HepG2 (cell line): ENCODE data around the gene PFDN2. TPM values are rescaled to one million over a fixed set of nuclear protein-coding genes. Genes with fewer than 3 reads are reported as not detected.

Experiments
- ATAC-seq: fragments of 200-7000 bp; cut with Tn5 transposase; 3 replicates; pipeline ENCODE4 v1.9.1; 2020; ENCODE audit warnings: mild to moderate bottlenecking, moderate library complexity
- BruUV-seq: library from RNA; stranded (reverse); fragments of 400-500 nt; replicated peaks from 2 replicates; lab custom pipeline; 2021; lab: Mats Ljungman, UMichigan
- CTCF ChIA-PET: fragments of 300-600 bp; formaldehyde crosslinking; extraction: SDS; loops from one replicate; lab custom pipeline; 2021; ENCODE audit warnings: low total read pairs, inconsistent platforms, low intra/inter-chr PET ratio; lab: Yijun Ruan, JAX
- POLR2A ChIA-PET: fragments of 350-600 bp; sonication (Branson Sonifier 250); formaldehyde crosslinking; loops from one replicate; lab custom pipeline; 2020; ENCODE audit warnings: antibody characterized with exemption, inconsistent platforms; lab: Yijun Ruan, JAX
- DNase-seq: peaks from one replicate; pipeline ENCODE4 v3.0.0-alpha.2; 2015; ENCODE audit warnings: low spot score
- FAIRE-seq: peaks from 3 replicates; lab custom pipeline; 2011; peaks lifted over from hg19 to GRCh38; lab: Jason Lieb, UNC
- H2AFZ ChIP-seq: one replicate; pipeline ENCODE4 v1.6.1; 2011; ENCODE audit warnings: low read length, inconsistent platforms
- H3K27ac ChIP-seq: fragments of 300-600 bp; 3 replicates; pipeline ENCODE4 v1.8.0; 2011; ENCODE audit warnings: mixed run types, mild to moderate bottlenecking, mixed read lengths, low read length, inconsistent platforms; ENCODE audit not compliant: insufficient read depth; ENCODE audit errors: extremely low read length
- H3K27me3 ChIP-seq, 2 experiments: fragments of 200-600 bp in 1 of 2; 2 replicates in 1 of 2; 3 replicates in 1 of 2; pipeline versions ENCODE4 v1.6.0 to v1.8.0; 2011; ENCODE audit warnings: low read length in 2 of 2, mild to moderate bottlenecking in 2 of 2, moderate library complexity in 2 of 2, inconsistent platforms in 1 of 2; ENCODE audit not compliant: insufficient read depth in 2 of 2, control insufficient read depth in 1 of 2
- H3K36me3 ChIP-seq, 2 experiments: fragments of 200-600 bp in 1 of 2; replicated peaks in 1 of 2; 2 replicates in 1 of 2; 3 replicates in 1 of 2; pipeline versions ENCODE4 v1.5.1 to v1.8.0; 2011; ENCODE audit warnings: low read length in 2 of 2, inconsistent platforms in 1 of 2; ENCODE audit not compliant: insufficient read depth in 2 of 2, control insufficient read depth in 1 of 2
- H3K4me1 ChIP-seq: 2 replicates; pipeline ENCODE4 v1.5.1; 2012; ENCODE audit warnings: low read length, inconsistent platforms; ENCODE audit not compliant: insufficient read depth
- H3K4me2 ChIP-seq: 2 replicates; pipeline ENCODE4 v1.6.0; 2011; ENCODE audit warnings: low read depth, low read length, inconsistent platforms
- H3K4me3 ChIP-seq, 3 experiments: fragments of 200-600 bp in 1 of 3; sonication (generic), shearing (Covaris generic) in 1 of 3; replicated peaks in 1 of 3; 2 replicates each; pipeline ENCODE4 v1.5.1; 2011 to 2016; ENCODE audit warnings: low read length in 3 of 3, inconsistent platforms in 2 of 3, low read depth in 2 of 3, mild to moderate bottlenecking in 2 of 3, control low read depth in 1 of 3, mixed read lengths in 1 of 3; ENCODE audit not compliant: insufficient read depth in 1 of 3
- H3K79me2 ChIP-seq: one replicate; pipeline ENCODE4 v1.6.1; 2011; ENCODE audit warnings: low read length, inconsistent platforms; ENCODE audit not compliant: insufficient read depth
- H3K9ac ChIP-seq: 2 replicates; pipeline ENCODE4 v1.6.0; 2011; ENCODE audit warnings: mild to moderate bottlenecking, low read depth, low read length, inconsistent platforms; ENCODE audit not compliant: insufficient read depth
- H3K9me3 ChIP-seq: 2 replicates; pipeline ENCODE4 v1.5.1; 2012; ENCODE audit warnings: mild to moderate bottlenecking, low read length
- H4K20me1 ChIP-seq: 2 replicates; pipeline ENCODE4 v1.6.0; 2011; ENCODE audit warnings: inconsistent platforms, mild to moderate bottlenecking, low read length, moderate library complexity; ENCODE audit not compliant: insufficient read depth
- CAMTA2 ChIP-seq: sonication (generic); formaldehyde crosslinking; IDR thresholded peaks from 2 replicates; pipeline ENCODE4 v1.4.0; 2020; ENCODE audit warnings: mild to moderate bottlenecking, missing genetic modification reagents, borderline replicate concordance
- HDAC2 ChIP-seq: sonication (generic); formaldehyde crosslinking; IDR thresholded peaks from 2 replicates; pipeline ENCODE4 v1.4.0; 2020; ENCODE audit warnings: missing genetic modification reagents
- IRX3 ChIP-seq: sonication (generic); formaldehyde crosslinking; IDR thresholded peaks from 2 replicates; pipeline ENCODE4 v1.8.1; 2023; ENCODE audit warnings: mild to moderate bottlenecking, low read depth, missing genetic modification reagents, borderline replicate concordance
- TEAD2 ChIP-seq: sonication (generic); formaldehyde crosslinking; IDR thresholded peaks from 2 replicates; pipeline ENCODE4 v1.9.0; 2021; ENCODE audit warnings: missing genetic modification reagents
- WIZ ChIP-seq: sonication (generic); formaldehyde crosslinking; IDR thresholded peaks from 2 replicates; pipeline ENCODE4 v1.5.1; 2020; ENCODE audit warnings: mild to moderate bottlenecking, missing genetic modification reagents
- ZFAT ChIP-seq: sonication (generic); formaldehyde crosslinking; conservative IDR thresholded peaks from 2 replicates; pipeline ENCODE4 v1.8.1; 2023; ENCODE audit warnings: missing genetic modification reagents, inconsistent platforms
- ZNF18 ChIP-seq: sonication (generic); formaldehyde crosslinking; IDR thresholded peaks from 2 replicates; pipeline ENCODE4 v1.8.0; 2022; ENCODE audit warnings: mild to moderate bottlenecking, missing genetic modification reagents; ENCODE audit not compliant: insufficient replicate concordance
- ZNF431 ChIP-seq: sonication (generic); formaldehyde crosslinking; IDR thresholded peaks from 2 replicates; pipeline ENCODE4 v1.9.0; 2022; ENCODE audit warnings: missing genetic modification reagents, low read depth, mild to moderate bottlenecking, borderline replicate concordance
- ZNF446 ChIP-seq: sonication (generic); formaldehyde crosslinking; IDR thresholded peaks from 2 replicates; pipeline ENCODE4 v1.5.0; 2020; ENCODE audit warnings: mild to moderate bottlenecking, missing genetic modification reagents
- ZNF451 ChIP-seq: sonication (generic); formaldehyde crosslinking; IDR thresholded peaks from 2 replicates; pipeline ENCODE4 v1.5.0; 2020; ENCODE audit warnings: mild to moderate bottlenecking, missing genetic modification reagents
- ZNF496 ChIP-seq: sonication (generic); formaldehyde crosslinking; IDR thresholded peaks from 2 replicates; pipeline ENCODE4 v1.8.1; 2023; ENCODE audit warnings: mild to moderate bottlenecking, moderate library complexity, missing genetic modification reagents; ENCODE audit not compliant: insufficient replicate concordance
- ZNF503 ChIP-seq: sonication (generic); formaldehyde crosslinking; IDR thresholded peaks from 2 replicates; pipeline ENCODE4 v1.4.0; 2020; ENCODE audit warnings: missing genetic modification reagents
- ZNF577 ChIP-seq: sonication (generic); formaldehyde crosslinking; IDR thresholded peaks from 2 replicates; pipeline ENCODE4 v1.4.0; 2020; ENCODE audit warnings: mild to moderate bottlenecking, low read depth, missing genetic modification reagents, borderline replicate concordance
- ZNF724P ChIP-seq: sonication (generic); formaldehyde crosslinking; IDR thresholded peaks from 2 replicates; pipeline ENCODE4 v1.8.0; 2022; ENCODE audit warnings: missing genetic modification reagents, borderline replicate concordance
- WGBS: methylation state at CpG from one replicate; pipeline ENCODE4 v1.1.6; 2017; ENCODE audit warnings: low lambda C conversion rate; 5-methylcytosine and 5-hydroxymethylcytosine counted together
- in situ Hi-C: cut with HindIII; loops from 2 replicates; pipeline ENCODE4 v1.10.0; 2017; ENCODE audit warnings: low pct_unique_long_range_greater_than_20kb; ENCODE audit not compliant: extremely low pct_ligation_motif_present
- intact Hi-C: fragments of 100-400 bp; cut with micrococcal nuclease; formaldehyde crosslinking; loops from one replicate; pipeline ENCODE4 v1.10.0; 2022; ENCODE audit not compliant: unreplicated experiment
- polyA plus RNA-seq, 8 experiments: library from polyadenylated mRNA; depleted of rRNA in 3 of 8; stranded (reverse) in 7 of 8; unstranded in 1 of 8; fragments of >200 nt; fragmentation: Illumina TruSeq in 4 of 8; extraction: Trizol in 4 of 8; gene quantifications; 2 replicates each; pipeline versions ENCODE4 v1.2.1 to v1.2.3, GENCODE V29; 2011 to 2016; ENCODE audit warnings: low read depth in 4 of 8, missing spikeins in 1 of 8, mixed read lengths in 1 of 8; ENCODE audit not compliant: insufficient read depth in 1 of 8
- total RNA-seq, 5 experiments: library from RNA; depleted of rRNA; stranded (reverse); fragments of >200 nt; fragmentation: Illumina TruSeq; extraction: Trizol; gene quantifications; 2 replicates each; pipeline ENCODE4 v1.2.3, GENCODE V29; 2016; ENCODE audit warnings: low read depth in 1 of 5
- TF ChIP-seq, protein P1 (sequence below): IDR thresholded peaks from 2 replicates; pipeline ENCODE4 v1.6.1; 2016; ENCODE audit warnings: missing genetic modification reagents, missing compliant biosample characterization
- TF ChIP-seq, protein P2 (sequence below), 2 experiments: sonication (generic) in 1 of 2; formaldehyde crosslinking in 1 of 2; IDR thresholded peaks; 2 replicates each; pipeline versions ENCODE4 v1.5.1 to v1.6.1; 2011 to 2020; ENCODE audit warnings: borderline replicate concordance in 1 of 2, low read depth in 1 of 2, low read length in 1 of 2, mild to moderate bottlenecking in 1 of 2, missing genetic modification reagents in 1 of 2, moderate library complexity in 1 of 2
- TF ChIP-seq, protein P3 (sequence below): sonication (generic); formaldehyde crosslinking; conservative IDR thresholded peaks from 2 replicates; pipeline ENCODE4 v1.5.0; 2020; ENCODE audit warnings: missing genetic modification reagents

Gene PFDN2
- total and polyA plus RNA-seq, 2 of the 13 experiments (the other 11 are each of a cell fraction or from before 2014, with no cell fraction given), result 62.6 to 63.6 TPM

- Histone ChIP-seq H3K9me3 (no peaks in the 10 kb centered on the region), H3K9ac (no peak overlapping the region), H3K4me3 (no peak overlapping the region), H3K4me1 (peaks cover 58% of the 10 kb centered on the region), H3K27ac (no peak overlapping the region), H2AFZ (no peak overlapping the region), H3K36me3 (peaks cover 1 to 6% of the 10 kb centered on the region in 2 experiments), H3K79me2 (peaks cover 80% of the 10 kb centered on the region), H4K20me1 (peaks cover 11% of the 10 kb centered on the region; the same call in 1 of the 2 replicates), H3K4me2 (no peak overlapping the region; the same call in 1 of the 2 replicates), H3K27me3 (no peaks in the 10 kb centered on the region; a peak in 1 of 5 replicates)
- WGBS, result 91% methylated on average over 2 of the region's 2 CpGs
- no peak for ATAC-seq
- no peak for DNase-seq
- BruUV-seq, result TSS peak; percentile 5
- in situ Hi-C loops, result no loop called here
- ChIA-PET POLR2A (no interaction called here), CTCF (no interaction called here)
- intact Hi-C loops, result no loop called here
- no peak for FAIRE-seq
- TF ChIP-seq ZNF503 (CRISPR knock-in tag) (no peak), ZNF451 (CRISPR knock-in tag) (no peak), WIZ (CRISPR knock-in tag) (no peak), ZNF18 (no peak), TEAD2 (CRISPR knock-in tag) (no peak), ZNF446 (CRISPR knock-in tag) (no peak), ZNF431 (CRISPR knock-in tag) (no peak), HDAC2 (CRISPR knock-in tag) (no peak), ZNF724P (CRISPR knock-in tag) (no peak), ZNF496 (CRISPR knock-in tag) (no peak), ZFAT (CRISPR knock-in tag) (no peak), CAMTA2 (no peak), IRX3 (CRISPR knock-in tag) (no peak), ZNF577 (CRISPR knock-in tag) (no peak)
- TF ChIP-seq, protein P1, sequence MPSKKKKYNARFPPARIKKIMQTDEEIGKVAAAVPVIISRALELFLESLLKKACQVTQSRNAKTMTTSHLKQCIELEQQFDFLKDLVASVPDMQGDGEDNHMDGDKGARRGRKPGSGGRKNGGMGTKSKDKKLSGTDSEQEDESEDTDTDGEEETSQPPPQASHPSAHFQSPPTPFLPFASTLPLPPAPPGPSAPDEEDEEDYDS (CRISPR knock-in tag), result no peak
- TF ChIP-seq, protein P2, sequence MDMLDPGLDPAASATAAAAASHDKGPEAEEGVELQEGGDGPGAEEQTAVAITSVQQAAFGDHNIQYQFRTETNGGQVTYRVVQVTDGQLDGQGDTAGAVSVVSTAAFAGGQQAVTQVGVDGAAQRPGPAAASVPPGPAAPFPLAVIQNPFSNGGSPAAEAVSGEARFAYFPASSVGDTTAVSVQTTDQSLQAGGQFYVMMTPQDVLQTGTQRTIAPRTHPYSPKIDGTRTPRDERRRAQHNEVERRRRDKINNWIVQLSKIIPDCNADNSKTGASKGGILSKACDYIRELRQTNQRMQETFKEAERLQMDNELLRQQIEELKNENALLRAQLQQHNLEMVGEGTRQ (IDR thresholded peaks at IDR 0.05; ENCODE audit: low read depth, low read length), result no peak
- TF ChIP-seq, protein P2 (CRISPR knock-in tag; IDR thresholded peaks at IDR 0.05; ENCODE audit: borderline replicate concordance), result no peak
- TF ChIP-seq, protein P3, sequence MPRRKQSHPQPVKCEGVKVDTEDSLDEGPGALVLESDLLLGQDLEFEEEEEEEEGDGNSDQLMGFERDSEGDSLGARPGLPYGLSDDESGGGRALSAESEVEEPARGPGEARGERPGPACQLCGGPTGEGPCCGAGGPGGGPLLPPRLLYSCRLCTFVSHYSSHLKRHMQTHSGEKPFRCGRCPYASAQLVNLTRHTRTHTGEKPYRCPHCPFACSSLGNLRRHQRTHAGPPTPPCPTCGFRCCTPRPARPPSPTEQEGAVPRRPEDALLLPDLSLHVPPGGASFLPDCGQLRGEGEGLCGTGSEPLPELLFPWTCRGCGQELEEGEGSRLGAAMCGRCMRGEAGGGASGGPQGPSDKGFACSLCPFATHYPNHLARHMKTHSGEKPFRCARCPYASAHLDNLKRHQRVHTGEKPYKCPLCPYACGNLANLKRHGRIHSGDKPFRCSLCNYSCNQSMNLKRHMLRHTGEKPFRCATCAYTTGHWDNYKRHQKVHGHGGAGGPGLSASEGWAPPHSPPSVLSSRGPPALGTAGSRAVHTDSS (CRISPR knock-in tag), result no peak
Observed at GRCh38 chr1:161114556-161114955, 3.3 kb downstream of the PFDN2 start.
